ENCODE results near the gene ANKRD16.

DNA sequence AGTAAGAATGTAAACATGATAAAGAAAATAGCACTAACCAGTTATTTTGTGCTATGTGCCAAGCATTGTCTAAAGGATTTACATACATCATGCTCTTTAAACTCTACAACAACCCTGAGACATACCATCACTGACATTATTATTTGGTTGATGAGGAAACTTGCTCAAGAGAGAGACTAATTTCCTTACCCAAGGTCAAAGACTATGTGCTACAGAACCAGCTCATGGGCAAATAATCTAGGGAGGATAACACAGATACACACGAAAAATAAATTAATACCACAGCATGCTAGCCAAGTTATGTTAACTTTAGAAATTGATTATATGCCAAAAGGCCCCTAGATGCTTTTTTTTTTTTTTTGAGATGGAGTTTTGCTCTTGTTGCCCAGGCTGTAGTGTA, 2.7 kb downstream of the ANKRD16 start:
- TF ChIP-seq CTCF (IDR thresholded peaks at IDR 0.05; ENCODE audit: control extremely low read depth in 1 of 3, insufficient read depth in 1 of 3, low read depth in 1 of 3, low read length in 3 of 3), result no peak
- no peak for TF ChIP-seq POLR2AphosphoS5 (IDR thresholded peaks at IDR 0.05; ENCODE audit: low read depth, low read length)
- TF ChIP-seq EP300 (IDR thresholded peaks at IDR 0.05; ENCODE audit: borderline replicate concordance in 1 of 2, low read depth in 2 of 2, low read length in 2 of 2), result no peak
- no peak for TF ChIP-seq ASH2L (IDR thresholded peaks at IDR 0.05; ENCODE audit: low read length)
- no peak for TF ChIP-seq KDM1A (IDR thresholded peaks at IDR 0.05; ENCODE audit: borderline replicate concordance, low read length)
- no peak for TF ChIP-seq JUN (IDR thresholded peaks at IDR 0.05; ENCODE audit: low read depth, low read length)
- TF ChIP-seq EGR1 (IDR thresholded peaks at IDR 0.05; ENCODE audit: borderline replicate concordance, low read depth, low read length), result no peak
- no peak for TF ChIP-seq CBX8 (IDR thresholded peaks at IDR 0.05; ENCODE audit: borderline replicate concordance, low read depth, low read length)
- TF ChIP-seq EZH2 (IDR thresholded peaks at IDR 0.05; ENCODE audit: low read depth, low read length, severe bottlenecking), result no peak
- TF ChIP-seq TEAD4 (IDR thresholded peaks at IDR 0.05; ENCODE audit: low read depth, low read length), result no peak
